T1000 (cell line): ENCODE data around the gene SLC9B2.
A peak's percentile ranks its signal among the peaks of the same experiment; 100 is the strongest.

Source experiments
- DNase-seq: peaks from one replicate; lab custom pipeline; 2025; ENCODE audit warnings: mixed read lengths; lab: John Stamatoyannopoulos, UW

SLC9B2 gene

GRCh38 chr4:103076747-103077347 lies at the start of gene SLC9B2:
Gene SLC9B2, minus strand, starts transcription at chr4:103076761. Its CDS starts 9,211 bp downstream, at chr4:103067550.
- DNase-seq = no peak

GRCh38 chr4:103126126-103126525 lies 49.6 kb upstream of the SLC9B2 start:
- no peak for DNase-seq

- no peak for DNase-seq
Observed at GRCh38 chr4:103123114-103123513, 46.6 kb upstream of the SLC9B2 start.

- DNase-seq = no peak
Observed at GRCh38 chr4:103118166-103118565, 41.6 kb upstream of the SLC9B2 start.

- DNase-seq = no peak
Observed at GRCh38 chr4:103111598-103111997, 35.0 kb upstream of the SLC9B2 start.

- no peak for DNase-seq
Observed at GRCh38 chr4:103108542-103108941, 32.0 kb upstream of the SLC9B2 start.

- DNase-seq = no peak
Observed at GRCh38 chr4:103105558-103106356, 29.2 kb upstream of the SLC9B2 start.

GRCh38 chr4:103104886-103105285 lies 28.3 kb upstream of the SLC9B2 start:
- no peak for DNase-seq

- DNase-seq = no peak
Observed at GRCh38 chr4:103100691-103101090, 24.1 kb upstream of the SLC9B2 start.

- DNase-seq = peak; percentile 32
Observed at GRCh38 chr4:103099691-103100392, 23.3 kb upstream of the SLC9B2 start, which contains the start of gene BDH2. Gene BDH2, minus strand, starts transcription at chr4:103099834. Its CDS starts 3,580 bp downstream, at chr4:103096254.

GRCh38 chr4:103098756-103099440 lies 22.3 kb upstream of the SLC9B2 start:
- DNase-seq = no peak

GRCh38 chr4:103098341-103098740 lies 21.8 kb upstream of the SLC9B2 start:
- DNase-seq = no peak

GRCh38 chr4:103097112-103097511 lies 20.6 kb upstream of the SLC9B2 start:
- no peak for DNase-seq

- DNase-seq = no peak
Observed at GRCh38 chr4:103095080-103095479, 18.5 kb upstream of the SLC9B2 start.

GRCh38 chr4:103092245-103092644 lies 15.7 kb upstream of the SLC9B2 start:
- no peak for DNase-seq

- DNase-seq = peak; percentile 12
Observed at GRCh38 chr4:103091601-103092223, 15.2 kb upstream of the SLC9B2 start.

- DNase-seq = no peak
Observed at GRCh38 chr4:103089481-103089880, 12.9 kb upstream of the SLC9B2 start.

GRCh38 chr4:103086551-103086950 lies 10.0 kb upstream of the SLC9B2 start:
- DNase-seq = no peak

GRCh38 chr4:103085555-103086196 lies 9.1 kb upstream of the SLC9B2 start:
- DNase-seq = no peak

GRCh38 chr4:103079621-103080020 lies 3.1 kb upstream of the SLC9B2 start:
- DNase-seq = no peak
